Choroid plexus epithelial cell (primary cell): ENCODE data around the gene PSMD1.

ENCODE experiments used
- DNase-seq: peaks from one replicate; pipeline ENCODE4 v3.0.0-alpha.2; 2010; ENCODE audit warnings: low read depth
- H3K4me3 ChIP-seq: 2 replicates; pipeline ENCODE4 v1.5.1; 2011; ENCODE audit warnings: low read depth, mild to moderate bottlenecking, control low read depth, low read length, moderate library complexity
- CTCF ChIP-seq: conservative IDR thresholded peaks from 2 replicates; pipeline ENCODE4 v1.5.1; 2011; ENCODE audit warnings: low read depth, mild to moderate bottlenecking, control low read depth, inconsistent platforms, low read length, moderate library complexity

The PSMD1 gene

GRCh38 chr2:231056453-231057416, at the start of gene PSMD1:
PSMD1 (plus strand) TSS chr2:231056867; CDS start chr2:231057026, 159 bp downstream.
- DNase-seq, result peak; percentile 96
- peak; percentile 97 for TF ChIP-seq CTCF
- peak within 1 kb of the TSS; percentile 96 for H3K4me3 ChIP-seq

- DNase-seq, result no peak
- no peak overlapping the region for H3K4me3 ChIP-seq
- no peak for TF ChIP-seq CTCF
Observed at GRCh38 chr2:231007286-231008098, 49.2 kb upstream of the PSMD1 start.

- no peak overlapping the region for H3K4me3 ChIP-seq
- no peak for DNase-seq
- no peak for TF ChIP-seq CTCF
Observed at GRCh38 chr2:231008131-231008530, 48.5 kb upstream of the PSMD1 start.

- no peak for DNase-seq
- TF ChIP-seq CTCF, result no peak
Observed at GRCh38 chr2:231009236-231009919, 47.3 kb upstream of the PSMD1 start.

GRCh38 chr2:231010201-231010730, 46.4 kb upstream of the PSMD1 start:
- DNase-seq, result no peak
- TF ChIP-seq CTCF, result no peak
- no peak overlapping the region for H3K4me3 ChIP-seq

More at GRCh38 chr2:231009236-231009919, 47.3 kb upstream of the PSMD1 start:
- no peak overlapping the region for H3K4me3 ChIP-seq

GRCh38 chr2:231011526-231011925, 45.1 kb upstream of the PSMD1 start:
- TF ChIP-seq CTCF, result no peak
- no peak overlapping the region for H3K4me3 ChIP-seq
- DNase-seq, result no peak
